ENCODE results near the gene FAM237A. TPM values are rescaled to one million over a fixed set of nuclear protein-coding genes. Genes with fewer than 3 reads are reported as not detected.

The FAM237A gene
- not detected in 2 replicates for total RNA-seq (2013; cell fraction: nucleolus; rRNA removed)
- total RNA-seq (2014; rRNA removed) (not detected in 2 replicates), total RNA-seq (2014; rRNA removed; fragmentation: Illumina TruSeq; extraction: Trizol) (not detected in 2 replicates), total RNA-seq (2021) (not detected in 2 replicates), polyA plus RNA-seq (2011; rRNA removed) (not detected in 2 replicates), polyA plus RNA-seq (2014; fragmentation: Illumina TruSeq; extraction: Trizol) (not detected in 2 replicates), polyA plus RNA-seq (2014; fragmentation: Nextera tagmentation; extraction: Ambion mirVana) (not detected), polyA plus RNA-seq (2014; rRNA removed) (not detected in 2 replicates), polyA plus RNA-seq (2016; fragmentation: Nextera tagmentation; extraction: Ambion mirVana) (not detected), polyA minus RNA-seq (2011; rRNA and poly(A)+ RNA removed) (not detected in 2 replicates), Bru-seq, nascent RNA (percentile 6 among the genes with signal in this experiment), BruChase-seq, experiment 1, labeled RNA remaining after a 6-hour chase (percentile 22 among the genes with signal in this experiment), BruChase-seq, experiment 2, labeled RNA remaining after a 2-hour chase (percentile 27 among the genes with signal in this experiment)
- not detected for polyA plus RNA-seq (2011; ENCODE audit: low read depth)
- not detected in 2 replicates for polyA plus RNA-seq (2011; cell fraction: cytosol; rRNA removed)
- not detected in 2 replicates for polyA plus RNA-seq (2011; cell fraction: nucleus; rRNA removed)
- not detected in 2 replicates for polyA plus RNA-seq (2012)
- polyA minus RNA-seq (2011; cell fraction: cytosol; rRNA and poly(A)+ RNA removed) = not detected in 2 replicates
- not detected in 2 replicates for polyA minus RNA-seq (2011; cell fraction: nucleus; rRNA and poly(A)+ RNA removed)
- long read RNA-seq, experiment 1 = 0 reads
- long read RNA-seq, experiment 2 = 0 reads

DNA sequence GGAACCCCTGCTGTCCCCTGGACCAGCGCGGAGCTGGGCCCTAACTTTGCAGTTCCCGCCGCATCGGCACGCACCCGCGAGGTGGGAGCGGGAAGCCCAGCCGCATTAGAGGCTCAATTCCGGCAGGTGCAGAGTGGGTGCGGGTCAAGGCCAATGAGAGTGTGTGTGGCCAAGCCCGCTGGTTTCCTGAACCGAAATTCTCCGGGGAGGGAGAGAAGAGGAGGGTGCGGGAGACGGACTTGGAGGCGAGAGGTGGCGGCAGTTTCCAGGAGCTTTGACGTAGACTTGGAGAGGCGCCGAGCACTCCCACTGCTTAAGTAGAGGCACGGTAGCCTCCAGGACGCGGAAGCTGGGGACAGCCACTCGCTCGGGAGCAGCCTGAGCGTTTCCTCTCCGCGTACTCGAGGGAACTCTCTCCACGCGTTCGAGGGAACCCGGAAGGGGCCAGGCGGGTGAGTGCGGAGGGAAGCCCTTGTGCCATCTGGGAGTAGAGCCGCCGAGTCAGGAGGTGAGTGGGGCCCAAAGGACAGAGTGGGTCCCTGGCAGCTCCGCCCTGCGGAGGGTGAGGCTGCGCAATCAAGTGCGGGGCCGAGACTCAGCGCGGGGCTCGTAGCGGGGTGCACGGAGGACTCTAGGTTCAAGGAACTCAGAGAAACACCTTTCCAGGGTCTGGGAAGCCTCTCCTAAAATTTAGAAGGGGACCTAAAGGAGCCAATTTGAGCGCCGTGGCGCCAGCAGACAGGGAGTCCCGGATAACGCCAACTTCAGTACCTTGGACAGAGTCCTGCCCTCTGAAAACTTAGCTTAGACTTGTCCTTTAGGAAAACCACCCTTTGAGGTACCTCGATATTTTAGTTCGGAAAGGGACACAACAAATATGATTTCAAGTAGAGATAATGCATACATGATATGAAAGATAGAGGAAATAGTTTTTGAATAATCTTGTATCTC, at the start of gene FAM237A:
FAM237A (plus strand) TSS at position 413 of the 951 bp plus-strand sequence. CDS start 1,750 bp downstream, outside the sequence.
- DNase-seq (ENCODE audit: low read depth, low spot score) (no peak), ATAC-seq (peak; percentile 29; the same call in 1 of the 3 replicates), FAIRE-seq (peak; percentile 49)
- H2AFZ ChIP-seq (ENCODE audit: control insufficient read depth, low read depth, low read length) = no peak within 1 kb of the TSS
- H3K79me2 ChIP-seq (ENCODE audit: control insufficient read depth, insufficient read depth, low read length) = no peaks in the 10 kb centered on the region
- no peak within 1 kb of the TSS for H3K27ac ChIP-seq (ENCODE audit: control insufficient read depth, insufficient read depth)
- H3K4me2 ChIP-seq (ENCODE audit: control insufficient read depth, insufficient read depth) = no peak within 1 kb of the TSS
- intact Hi-C loops (cut with micrococcal nuclease; ENCODE audit: unreplicated experiment) = no loop called here
- TF ChIP-seq RBBP5 (conservative IDR thresholded peaks at IDR 0.05) = no peak
- no peak for TF ChIP-seq SP1 (IDR thresholded peaks at IDR 0.05; ENCODE audit: low read depth, low read length)
- no peak for TF ChIP-seq PBX3 (IDR thresholded peaks at IDR 0.05; ENCODE audit: insufficient replicate concordance, low read depth, low read length)
- peak; percentile 92 for TF ChIP-seq REST (IDR thresholded peaks at IDR 0.05; ENCODE audit: low read depth, low read length)
- TF ChIP-seq MEF2B (IDR thresholded peaks at IDR 0.05; ENCODE audit: partially characterized antibody, poor library complexity, severe bottlenecking) = no peak
- no peak for TF ChIP-seq CBX3 (IDR thresholded peaks at IDR 0.05; ENCODE audit: borderline replicate concordance, low read depth)
- ChIA-PET POLR2A (no interaction called here), CTCF (interaction anchor here (0.7 kb wide), 1 partner anchor 18 kb away, joined by 4 read pairs; no protein-coding TSS in a partner anchor), RAD21 (ENCODE audit: unreplicated experiment) (no interaction called here), SMC1A (ENCODE audit: uncharacterized antibody, unreplicated experiment) (interaction anchor here (0.7 kb wide), 1 partner anchor 85 kb away, joined by 4 read pairs; no protein-coding TSS in a partner anchor)
- H3K4me3 ChIP-seq = no peak within 1 kb of the TSS
- WGBS (ENCODE audit: insufficient coverage, insufficient replicate concordance, low lambda C conversion rate, missing lambda C conversion rate) = 66% methylated on average over 56 of the region's 56 CpGs
- BruUV-seq (replicated peaks) = no TSS peak
- no peak within 1 kb of the TSS for H3K9ac ChIP-seq (ENCODE audit: control insufficient read depth, insufficient read depth, low read length)
- H4K20me1 ChIP-seq (ENCODE audit: control insufficient read depth, insufficient read depth) = no peaks in the 10 kb centered on the region
- no peaks in the 10 kb centered on the region for H3K36me3 ChIP-seq (ENCODE audit: control insufficient read depth in 2 of 2, insufficient read depth in 2 of 2, low read length in 1 of 2)
- H3K27me3 ChIP-seq (replicated peaks in 1 of 2; ENCODE audit: control insufficient read depth in 2 of 2, insufficient read depth in 2 of 2, low read length in 1 of 2) = no peaks in the 10 kb centered on the region; a peak in 2 of 4 replicates
- H3K9me3 ChIP-seq (replicated peaks; ENCODE audit: control insufficient read depth, insufficient read depth, low read length) = no peaks in the 10 kb centered on the region
- in situ Hi-C loops (cut with MboI) = no loop called here
- no peaks in the 10 kb centered on the region for H3K4me1 ChIP-seq (ENCODE audit: control insufficient read depth, insufficient read depth, low read length)
